Neural progenitor cell (in vitro differentiated cells): ENCODE results near the gene LPXN. TPM values are rescaled to one million over a fixed set of nuclear protein-coding genes. Genes with fewer than 3 reads are reported as not detected.

Experiments used
- DNase-seq: peaks from one replicate; pipeline ENCODE4 v3.0.0-alpha.2; 2016; ENCODE audit warnings: low spot score
- H2AFZ ChIP-seq: fragments of 200-600 bp; sonication (generic); replicated peaks from 2 replicates; pipeline ENCODE4 v1.6.1; 2016; ENCODE audit warnings: antibody characterized with exemption
- H3F3A ChIP-seq: fragments of 200-600 bp; sonication (generic); 2 replicates; pipeline ENCODE4 v1.6.1; 2016; ENCODE audit warnings: antibody characterized with exemption, low read depth
- H3K27ac ChIP-seq: fragments of 200-600 bp; sonication (generic); 2 replicates; pipeline ENCODE4 v1.5.1; 2016; ENCODE audit warnings: mild to moderate bottlenecking
- H3K27me3 ChIP-seq: fragments of 200-600 bp; sonication (generic); 2 replicates; pipeline ENCODE4 v1.6.1; 2016; ENCODE audit warnings: mild to moderate bottlenecking, moderate library complexity
- H3K36me3 ChIP-seq: fragments of 200-600 bp; sonication (generic); 2 replicates; pipeline ENCODE4 v1.5.1; 2016
- H3K4me1 ChIP-seq: fragments of 200-600 bp; sonication (generic); 2 replicates; pipeline ENCODE4 v1.6.1; 2016; ENCODE audit warnings: mixed run types
- H3K4me2 ChIP-seq: fragments of 200-600 bp; sonication (generic); 2 replicates; pipeline ENCODE4 v1.6.1; 2016
- H3K4me3 ChIP-seq: fragments of 200-600 bp; sonication (generic); 2 replicates; pipeline ENCODE4 v1.5.1; 2016
- H3K79me2 ChIP-seq: fragments of 200-600 bp; sonication (generic); 2 replicates; pipeline ENCODE4 v1.6.1; 2016; ENCODE audit warnings: low read depth
- H3K9ac ChIP-seq: fragments of 200-600 bp; sonication (generic); 2 replicates; pipeline ENCODE4 v1.6.1; 2016
- H3K9me3 ChIP-seq: fragments of 200-600 bp; sonication (generic); 2 replicates; pipeline ENCODE4 v1.5.1; 2016; ENCODE audit warnings: low read depth
- H4K20me1 ChIP-seq: fragments of 200-600 bp; sonication (generic); 2 replicates; pipeline ENCODE4 v1.6.1; 2016; ENCODE audit warnings: low read depth
- H3K27ac Mint-ChIP-seq: 3 replicates; pipeline ENCODE4 v1.8.0; 2021; ENCODE audit warnings: mixed read lengths
- H3K27me3 Mint-ChIP-seq: 2 replicates; pipeline ENCODE4 v1.8.0; 2022; ENCODE audit warnings: low read depth, mild to moderate bottlenecking, inconsistent platforms, moderate library complexity, mixed read lengths; ENCODE audit not compliant: insufficient read depth
- H3K36me3 Mint-ChIP-seq: 3 replicates; pipeline ENCODE4 v1.8.0; 2021; ENCODE audit warnings: mixed read lengths
- H3K4me1 Mint-ChIP-seq: 3 replicates; pipeline ENCODE4 v1.8.0; 2021; ENCODE audit warnings: mixed read lengths
- H3K4me3 Mint-ChIP-seq: 3 replicates; pipeline ENCODE4 v1.8.0; 2021; ENCODE audit warnings: mild to moderate bottlenecking, moderate library complexity, mixed read lengths
- H3K9me3 Mint-ChIP-seq: 3 replicates; pipeline ENCODE4 v1.8.0; 2020; ENCODE audit warnings: mixed read lengths
- EZH2 ChIP-seq: fragments of 200-600 bp; sonication (generic); IDR thresholded peaks from 2 replicates; pipeline ENCODE4 v1.6.1; 2017; ENCODE audit warnings: antibody characterized with exemption, mild to moderate bottlenecking, moderate library complexity
- EZH2phosphoT487 ChIP-seq: fragments of 200-600 bp; sonication (generic); IDR thresholded peaks from 2 replicates; pipeline ENCODE4 v1.6.1; 2017; ENCODE audit warnings: antibody characterized with exemption
- total RNA-seq: library from RNA; depleted of rRNA; stranded (reverse); fragments of >200 nt; gene quantifications from 2 replicates; pipeline ENCODE4 v1.2.3, GENCODE V29; 2015; ENCODE audit warnings: low replicate concordance
- TF ChIP-seq, protein P1 (sequence below): fragments of 200-600 bp; sonication (generic); IDR thresholded peaks from 2 replicates; pipeline ENCODE4 v1.5.1; 2017; ENCODE audit warnings: antibody characterized with exemption, mild to moderate bottlenecking

Gene LPXN
- total RNA-seq, 1 donor from 2014 or later = 5.0 TPM

DNA sequence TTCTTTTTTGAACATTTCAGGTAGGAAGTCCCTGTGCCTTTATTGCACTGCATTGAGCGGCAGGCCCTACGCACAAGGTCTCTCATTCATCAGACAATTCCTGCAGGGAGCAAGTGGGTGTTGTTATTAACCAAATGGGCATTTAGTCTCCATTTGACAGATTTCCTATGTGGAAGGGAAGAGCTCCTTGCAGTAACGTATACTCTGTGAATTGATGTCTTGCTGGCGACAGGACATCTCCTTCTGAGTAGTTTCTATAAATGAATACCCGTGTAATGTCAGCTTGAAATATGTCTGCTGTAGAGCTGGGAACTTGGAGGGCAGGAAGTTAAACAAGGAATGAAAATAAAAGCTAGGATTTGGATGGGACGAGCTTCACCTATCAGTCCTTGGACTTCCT lies 71.4 kb downstream of the LPXN start:
- H3K36me3 ChIP-seq = no peaks in the 10 kb centered on the region
- H4K20me1 ChIP-seq = no peaks in the 10 kb centered on the region
- DNase-seq = no peak
- no peak overlapping the region for H2AFZ ChIP-seq
- no peak overlapping the region for H3K9ac ChIP-seq
- H3K4me3 ChIP-seq = no peak overlapping the region
- H3K9me3 ChIP-seq = no peaks in the 10 kb centered on the region
- TF ChIP-seq EZH2phosphoT487 (no peak), EZH2 (no peak)
- TF ChIP-seq, protein P1, sequence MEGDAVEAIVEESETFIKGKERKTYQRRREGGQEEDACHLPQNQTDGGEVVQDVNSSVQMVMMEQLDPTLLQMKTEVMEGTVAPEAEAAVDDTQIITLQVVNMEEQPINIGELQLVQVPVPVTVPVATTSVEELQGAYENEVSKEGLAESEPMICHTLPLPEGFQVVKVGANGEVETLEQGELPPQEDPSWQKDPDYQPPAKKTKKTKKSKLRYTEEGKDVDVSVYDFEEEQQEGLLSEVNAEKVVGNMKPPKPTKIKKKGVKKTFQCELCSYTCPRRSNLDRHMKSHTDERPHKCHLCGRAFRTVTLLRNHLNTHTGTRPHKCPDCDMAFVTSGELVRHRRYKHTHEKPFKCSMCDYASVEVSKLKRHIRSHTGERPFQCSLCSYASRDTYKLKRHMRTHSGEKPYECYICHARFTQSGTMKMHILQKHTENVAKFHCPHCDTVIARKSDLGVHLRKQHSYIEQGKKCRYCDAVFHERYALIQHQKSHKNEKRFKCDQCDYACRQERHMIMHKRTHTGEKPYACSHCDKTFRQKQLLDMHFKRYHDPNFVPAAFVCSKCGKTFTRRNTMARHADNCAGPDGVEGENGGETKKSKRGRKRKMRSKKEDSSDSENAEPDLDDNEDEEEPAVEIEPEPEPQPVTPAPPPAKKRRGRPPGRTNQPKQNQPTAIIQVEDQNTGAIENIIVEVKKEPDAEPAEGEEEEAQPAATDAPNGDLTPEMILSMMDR = no peak
- no peaks in the 10 kb centered on the region for H3K36me3 Mint-ChIP-seq
- H3K4me3 Mint-ChIP-seq = no peak overlapping the region
- H3K27me3 Mint-ChIP-seq = no peaks in the 10 kb centered on the region
- no peaks in the 10 kb centered on the region for H3K79me2 ChIP-seq
- H3K4me2 ChIP-seq = no peak overlapping the region
- H3K4me1 ChIP-seq = no peaks in the 10 kb centered on the region
- H3K9me3 Mint-ChIP-seq = no peaks in the 10 kb centered on the region
- no peak overlapping the region for H3K27ac ChIP-seq
- H3K27ac Mint-ChIP-seq = no peak overlapping the region
- H3K4me1 Mint-ChIP-seq = no peaks in the 10 kb centered on the region
- no peaks in the 10 kb centered on the region for H3F3A ChIP-seq
- H3K27me3 ChIP-seq = no peaks in the 10 kb centered on the region

DNA sequence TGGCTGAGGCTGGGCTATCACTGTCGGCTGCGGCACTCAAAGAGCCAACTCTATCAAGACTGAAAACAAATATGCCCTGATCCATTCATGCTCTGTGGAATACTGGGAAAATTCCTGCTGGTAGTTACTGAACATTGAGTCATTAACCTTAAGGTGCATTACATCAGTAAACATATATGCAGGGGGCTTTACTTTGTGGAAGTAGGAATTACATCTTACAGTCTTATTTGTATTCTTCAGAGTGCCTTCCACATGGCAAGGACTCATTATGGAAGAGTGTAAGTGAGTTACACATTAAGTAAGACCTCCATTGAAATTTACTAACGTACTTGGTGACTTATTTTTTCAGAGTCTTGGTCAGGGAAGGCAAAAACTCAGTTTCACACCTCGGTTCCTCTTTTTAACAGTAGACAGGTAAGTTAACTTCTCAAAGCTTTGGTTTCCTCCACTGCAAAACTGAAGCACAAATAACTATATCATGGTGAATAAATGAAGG lies 72.2 kb downstream of the LPXN start:
- Histone ChIP-seq H3K27ac (no peak overlapping the region), H3K4me2 (no peak overlapping the region), H4K20me1 (no peaks in the 10 kb centered on the region), H2AFZ (no peak overlapping the region), H3K4me1 (no peaks in the 10 kb centered on the region), H3F3A (no peaks in the 10 kb centered on the region), H3K9me3 (no peaks in the 10 kb centered on the region), H3K79me2 (no peaks in the 10 kb centered on the region), H3K27me3 (no peaks in the 10 kb centered on the region), H3K9ac (no peak overlapping the region), H3K36me3 (no peaks in the 10 kb centered on the region), H3K4me3 (no peak overlapping the region)
- H3K36me3 Mint-ChIP-seq = no peaks in the 10 kb centered on the region
- H3K27ac Mint-ChIP-seq = no peak overlapping the region
- H3K9me3 Mint-ChIP-seq = no peaks in the 10 kb centered on the region
- no peaks in the 10 kb centered on the region for H3K27me3 Mint-ChIP-seq
- no peaks in the 10 kb centered on the region for H3K4me1 Mint-ChIP-seq
- DNase-seq = no peak
- H3K4me3 Mint-ChIP-seq = no peak overlapping the region
- TF ChIP-seq EZH2phosphoT487 (no peak), EZH2 (no peak)
- TF ChIP-seq, protein P1 = no peak

DNA sequence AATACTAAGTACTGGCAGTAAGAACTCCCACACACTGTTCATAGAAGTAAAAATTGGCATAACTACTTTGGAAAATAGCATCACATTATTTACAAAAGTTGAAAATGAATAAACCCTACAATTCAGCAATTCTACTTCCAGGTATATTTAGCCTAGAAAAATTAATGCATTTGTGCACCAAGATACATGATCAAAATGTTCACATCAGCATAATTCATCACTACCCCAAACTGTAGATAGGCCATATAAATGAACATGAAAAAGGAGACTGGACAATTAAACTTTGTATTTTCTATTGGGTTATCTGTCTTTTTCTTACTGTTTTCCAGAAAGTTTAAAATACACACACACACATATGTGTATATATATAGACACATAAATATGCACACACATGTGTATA lies 73.7 kb downstream of the LPXN start:
- Histone ChIP-seq H3F3A (no peaks in the 10 kb centered on the region), H2AFZ (no peak overlapping the region), H3K4me1 (no peaks in the 10 kb centered on the region), H3K9me3 (no peaks in the 10 kb centered on the region), H3K79me2 (no peaks in the 10 kb centered on the region), H4K20me1 (no peaks in the 10 kb centered on the region), H3K36me3 (no peaks in the 10 kb centered on the region), H3K27me3 (no peaks in the 10 kb centered on the region), H3K27ac (no peak overlapping the region), H3K4me3 (no peak overlapping the region), H3K4me2 (no peak overlapping the region), H3K9ac (no peak overlapping the region)
- no peaks in the 10 kb centered on the region for H3K9me3 Mint-ChIP-seq
- no peaks in the 10 kb centered on the region for H3K4me1 Mint-ChIP-seq
- TF ChIP-seq EZH2phosphoT487 (no peak), EZH2 (no peak)
- TF ChIP-seq, protein P1 = no peak
- no peak overlapping the region for H3K27ac Mint-ChIP-seq
- H3K27me3 Mint-ChIP-seq = no peaks in the 10 kb centered on the region
- DNase-seq = no peak
- no peaks in the 10 kb centered on the region for H3K36me3 Mint-ChIP-seq
- H3K4me3 Mint-ChIP-seq = no peak overlapping the region

DNA sequence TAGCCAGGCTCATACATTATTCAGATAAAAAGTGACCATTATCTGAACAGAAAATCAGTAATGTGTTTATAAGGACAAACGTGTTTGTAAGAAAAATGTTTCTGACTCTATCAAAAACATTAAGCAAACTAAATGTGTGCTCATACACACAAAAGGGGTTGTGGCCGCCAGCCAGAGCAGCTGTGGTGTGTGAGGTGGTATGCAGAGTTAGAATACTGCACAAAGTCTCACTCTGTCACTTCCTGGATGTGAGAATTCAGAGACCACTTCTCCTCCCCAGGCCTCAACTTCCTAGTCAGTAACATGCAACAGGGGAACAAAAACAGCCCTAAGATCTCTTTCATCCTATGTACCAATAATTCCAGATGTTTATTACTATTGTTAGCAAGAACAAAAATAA lies 77.2 kb downstream of the LPXN start:
- Histone ChIP-seq H3K27me3 (no peaks in the 10 kb centered on the region), H3K9me3 (no peaks in the 10 kb centered on the region), H3K4me3 (no peak overlapping the region), H3K79me2 (no peaks in the 10 kb centered on the region), H3F3A (no peaks in the 10 kb centered on the region), H3K4me2 (no peak overlapping the region), H3K4me1 (no peaks in the 10 kb centered on the region), H3K27ac (no peak overlapping the region), H3K36me3 (no peaks in the 10 kb centered on the region), H2AFZ (no peak overlapping the region), H4K20me1 (no peaks in the 10 kb centered on the region), H3K9ac (no peak overlapping the region)
- no peak for TF ChIP-seq EZH2phosphoT487
- TF ChIP-seq, protein P1 = no peak
- Mint-ChIP-seq H3K9me3 (no peaks in the 10 kb centered on the region), H3K4me1 (no peaks in the 10 kb centered on the region), H3K4me3 (no peak overlapping the region), H3K36me3 (no peaks in the 10 kb centered on the region), H3K27ac (no peak overlapping the region), H3K27me3 (no peaks in the 10 kb centered on the region)
- DNase-seq = no peak
